KMS-11 (cell line): ENCODE data around the gene CHL1.

Source experiments
- H2AFZ ChIP-seq: fragments of 200-600 bp; sonication (generic); 2 replicates; pipeline ENCODE4 v1.6.1; 2016; ENCODE audit warnings: antibody characterized with exemption, mixed run types, low read depth
- H3K27ac ChIP-seq: fragments of 200-600 bp; sonication (generic); 2 replicates; pipeline ENCODE4 v1.6.1; 2016; ENCODE audit warnings: mild to moderate bottlenecking, mixed run types
- H3K27me3 ChIP-seq: fragments of 200-600 bp; sonication (generic); 2 replicates; pipeline ENCODE4 v1.6.1; 2017; ENCODE audit warnings: mild to moderate bottlenecking, low read depth, mixed run types, moderate library complexity; ENCODE audit not compliant: insufficient read depth
- H3K36me3 ChIP-seq: fragments of 200-600 bp; sonication (generic); 2 replicates; pipeline ENCODE4 v1.6.1; 2017; ENCODE audit warnings: mild to moderate bottlenecking, mixed run types; ENCODE audit not compliant: insufficient read depth
- H3K4me1 ChIP-seq: fragments of 200-600 bp; sonication (generic); 2 replicates; pipeline ENCODE4 v1.6.1; 2016; ENCODE audit warnings: mild to moderate bottlenecking, low read depth, mixed run types; ENCODE audit not compliant: poor library complexity, severe bottlenecking
- H3K4me2 ChIP-seq: fragments of 200-600 bp; sonication (generic); 2 replicates; pipeline ENCODE4 v1.7.0; 2016; ENCODE audit warnings: mild to moderate bottlenecking, mixed run types
- H3K4me3 ChIP-seq: fragments of 200-600 bp; sonication (generic); IDR thresholded peaks from 2 replicates; pipeline ENCODE4 v1.6.1; 2017; ENCODE audit warnings: low read depth, low read length, mixed read lengths; ENCODE audit not compliant: insufficient read depth
- H3K79me2 ChIP-seq: fragments of 200-600 bp; sonication (generic); 2 replicates; pipeline ENCODE4 v1.6.1; 2016; ENCODE audit warnings: low read depth, mixed run types; ENCODE audit not compliant: insufficient read depth
- H3K9ac ChIP-seq: fragments of 200-600 bp; sonication (generic); 2 replicates; pipeline ENCODE4 v1.6.1; 2016; ENCODE audit warnings: mild to moderate bottlenecking, mixed run types
- H4K20me1 ChIP-seq: fragments of 200-600 bp; sonication (generic); 2 replicates; pipeline ENCODE4 v1.6.1; 2016; ENCODE audit warnings: mild to moderate bottlenecking, mixed run types; ENCODE audit not compliant: insufficient read depth
- CTCF ChIP-seq: fragments of 200-600 bp; sonication (generic); conservative IDR thresholded peaks from 2 replicates; pipeline ENCODE4 v1.6.1; 2017; ENCODE audit warnings: low read depth, mild to moderate bottlenecking, antibody characterized with exemption, low read length, moderate library complexity, mixed read lengths

Gene CHL1

GRCh38 chr3:288417-288816 lies 91.9 kb downstream of the CHL1 start:
- H3K4me1 ChIP-seq = no peaks in the 10 kb centered on the region
- no peaks in the 10 kb centered on the region for H3K79me2 ChIP-seq
- H4K20me1 ChIP-seq = no peaks in the 10 kb centered on the region
- no peaks in the 10 kb centered on the region for H3K36me3 ChIP-seq
- H2AFZ ChIP-seq = no peak overlapping the region
- no peaks in the 10 kb centered on the region for H3K27me3 ChIP-seq
- H3K4me3 ChIP-seq = no peak overlapping the region
- H3K9ac ChIP-seq = no peak overlapping the region
- H3K4me2 ChIP-seq = no peak overlapping the region
- H3K27ac ChIP-seq = no peak overlapping the region
- no peak for TF ChIP-seq CTCF

- TF ChIP-seq CTCF = no peak
- Histone ChIP-seq H3K9ac (no peak overlapping the region), H3K36me3 (no peaks in the 10 kb centered on the region), H3K4me2 (no peak overlapping the region), H3K4me3 (no peak overlapping the region), H4K20me1 (no peaks in the 10 kb centered on the region), H3K27me3 (no peaks in the 10 kb centered on the region), H3K4me1 (no peaks in the 10 kb centered on the region), H3K27ac (no peak overlapping the region), H2AFZ (no peak overlapping the region), H3K79me2 (no peaks in the 10 kb centered on the region)
Measured at GRCh38 chr3:291028-291427, 94.5 kb downstream of the CHL1 start.

GRCh38 chr3:291646-292436 lies 95.3 kb downstream of the CHL1 start:
- Histone ChIP-seq H2AFZ (no peak overlapping the region), H4K20me1 (no peaks in the 10 kb centered on the region), H3K4me2 (no peak overlapping the region), H3K36me3 (no peaks in the 10 kb centered on the region), H3K27ac (no peak overlapping the region), H3K27me3 (no peaks in the 10 kb centered on the region), H3K4me1 (no peaks in the 10 kb centered on the region), H3K79me2 (no peaks in the 10 kb centered on the region), H3K9ac (no peak overlapping the region), H3K4me3 (no peak overlapping the region)
- no peak for TF ChIP-seq CTCF

- TF ChIP-seq CTCF = no peak
- Histone ChIP-seq H2AFZ (no peak overlapping the region), H3K27ac (no peak overlapping the region), H3K9ac (no peak overlapping the region), H3K4me1 (no peaks in the 10 kb centered on the region), H3K4me2 (no peak overlapping the region), H3K79me2 (no peaks in the 10 kb centered on the region), H4K20me1 (no peaks in the 10 kb centered on the region), H3K4me3 (no peak overlapping the region), H3K36me3 (no peaks in the 10 kb centered on the region), H3K27me3 (no peaks in the 10 kb centered on the region)
Measured at GRCh38 chr3:294096-294495, 97.5 kb downstream of the CHL1 start.
